ENCODE results near the gene CNOT4. TPM values are rescaled to one million over a fixed set of nuclear protein-coding genes. Genes with fewer than 3 reads are reported as not detected.

CNOT4 gene
- total RNA-seq, 1 donor from 2014 or later, result 16.2 TPM

DNA sequence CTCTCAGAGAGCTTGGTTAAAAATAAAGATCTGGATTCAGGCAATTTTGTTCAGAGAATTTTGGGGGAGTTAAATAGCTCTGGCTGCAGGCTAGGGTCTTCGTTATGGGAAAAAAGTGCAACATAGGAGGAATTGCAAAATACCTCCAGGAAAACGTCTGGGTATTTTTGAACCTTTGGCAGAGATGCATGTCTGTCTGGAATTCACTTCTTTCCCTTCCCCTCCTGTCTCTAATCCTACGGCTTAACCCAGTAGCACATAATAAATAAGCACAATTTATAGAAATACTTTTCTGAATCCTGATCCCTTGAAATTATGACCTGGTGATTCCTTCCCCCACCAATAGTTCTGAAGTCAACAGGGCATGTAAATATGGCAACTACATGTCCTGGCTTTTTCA is 28.5 kb upstream of the CNOT4 start:
- no peaks in the 10 kb centered on the region for H3K36me3 ChIP-seq (ENCODE audit: control insufficient read depth in 3 of 3, insufficient read depth in 3 of 3, low read length in 3 of 3)
- H3K27ac ChIP-seq (ENCODE audit: low read depth, low read length), result no peak overlapping the region
- no peaks in the 10 kb centered on the region for H3K4me1 ChIP-seq (ENCODE audit: control insufficient read depth in 3 of 3, insufficient read depth in 3 of 3, low read length in 3 of 3)
- H3K9ac ChIP-seq (ENCODE audit: low read depth in 1 of 3, low read length in 3 of 3), result no peak overlapping the region
- no peaks in the 10 kb centered on the region for H3K27me3 ChIP-seq (ENCODE audit: control insufficient read depth in 3 of 3, insufficient read depth in 3 of 3, low read length in 3 of 3)
- H3K4me3 ChIP-seq (ENCODE audit: low read length in 3 of 3), result no peak overlapping the region
- H3K9me3 ChIP-seq (ENCODE audit: control insufficient read depth in 3 of 3, low read length in 3 of 3), result no peaks in the 10 kb centered on the region

DNA sequence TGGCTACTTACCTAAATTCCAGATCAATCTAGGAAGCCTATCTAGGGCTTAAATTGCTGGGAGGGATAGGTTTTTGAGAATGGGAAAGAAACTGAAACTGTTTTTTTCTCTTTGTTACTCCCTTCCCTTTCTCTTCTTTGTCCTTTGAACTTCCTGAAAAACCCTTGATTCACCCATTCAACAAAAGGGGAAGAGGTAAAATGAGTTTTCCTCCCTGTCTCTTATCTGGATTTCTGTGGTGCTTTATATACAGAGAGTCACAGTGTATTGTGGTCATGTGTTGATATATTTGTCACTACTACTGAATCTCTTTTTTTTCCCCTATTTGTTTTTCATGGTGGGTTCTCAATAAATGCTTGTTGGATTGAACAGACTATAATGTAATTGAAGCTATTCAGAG is 28.0 kb upstream of the CNOT4 start:
- H3K9ac ChIP-seq (ENCODE audit: low read depth in 1 of 3, low read length in 3 of 3), result no peak overlapping the region
- H3K9me3 ChIP-seq (ENCODE audit: control insufficient read depth in 3 of 3, low read length in 3 of 3), result no peaks in the 10 kb centered on the region
- H3K4me3 ChIP-seq (ENCODE audit: low read length in 3 of 3), result no peak overlapping the region
- H3K36me3 ChIP-seq (ENCODE audit: control insufficient read depth in 3 of 3, insufficient read depth in 3 of 3, low read length in 3 of 3), result no peaks in the 10 kb centered on the region
- H3K27ac ChIP-seq (ENCODE audit: low read depth, low read length), result no peak overlapping the region
- no peaks in the 10 kb centered on the region for H3K4me1 ChIP-seq (ENCODE audit: control insufficient read depth in 3 of 3, insufficient read depth in 3 of 3, low read length in 3 of 3)
- no peaks in the 10 kb centered on the region for H3K27me3 ChIP-seq (ENCODE audit: control insufficient read depth in 3 of 3, insufficient read depth in 3 of 3, low read length in 3 of 3)

- Histone ChIP-seq H3K27me3 (ENCODE audit: control insufficient read depth in 3 of 3, insufficient read depth in 3 of 3, low read length in 3 of 3) (no peaks in the 10 kb centered on the region), H3K27ac (ENCODE audit: low read depth, low read length) (no peak overlapping the region), H3K9me3 (ENCODE audit: control insufficient read depth in 3 of 3, low read length in 3 of 3) (no peaks in the 10 kb centered on the region), H3K9ac (ENCODE audit: low read depth in 1 of 3, low read length in 3 of 3) (no peak overlapping the region), H3K4me3 (ENCODE audit: low read length in 3 of 3) (no peak overlapping the region), H3K4me1 (ENCODE audit: control insufficient read depth in 3 of 3, insufficient read depth in 3 of 3, low read length in 3 of 3) (no peaks in the 10 kb centered on the region), H3K36me3 (ENCODE audit: control insufficient read depth in 3 of 3, insufficient read depth in 3 of 3, low read length in 3 of 3) (no peaks in the 10 kb centered on the region)
Measured at GRCh38 chr7:135537453-135537852, 27.6 kb upstream of the CNOT4 start.

- H3K9ac ChIP-seq (ENCODE audit: low read depth in 1 of 3, low read length in 3 of 3), result no peak overlapping the region
- H3K27me3 ChIP-seq (ENCODE audit: control insufficient read depth in 3 of 3, insufficient read depth in 3 of 3, low read length in 3 of 3), result no peaks in the 10 kb centered on the region
- no peak overlapping the region for H3K27ac ChIP-seq (ENCODE audit: low read depth, low read length)
- no peaks in the 10 kb centered on the region for H3K9me3 ChIP-seq (ENCODE audit: control insufficient read depth in 3 of 3, low read length in 3 of 3)
- H3K4me3 ChIP-seq (ENCODE audit: low read length in 3 of 3), result no peak overlapping the region
- H3K36me3 ChIP-seq (ENCODE audit: control insufficient read depth in 3 of 3, insufficient read depth in 3 of 3, low read length in 3 of 3), result no peaks in the 10 kb centered on the region
- H3K4me1 ChIP-seq (ENCODE audit: control insufficient read depth in 3 of 3, insufficient read depth in 3 of 3, low read length in 3 of 3), result no peaks in the 10 kb centered on the region
Measured at GRCh38 chr7:135536150-135536549, 26.2 kb upstream of the CNOT4 start.

DNA sequence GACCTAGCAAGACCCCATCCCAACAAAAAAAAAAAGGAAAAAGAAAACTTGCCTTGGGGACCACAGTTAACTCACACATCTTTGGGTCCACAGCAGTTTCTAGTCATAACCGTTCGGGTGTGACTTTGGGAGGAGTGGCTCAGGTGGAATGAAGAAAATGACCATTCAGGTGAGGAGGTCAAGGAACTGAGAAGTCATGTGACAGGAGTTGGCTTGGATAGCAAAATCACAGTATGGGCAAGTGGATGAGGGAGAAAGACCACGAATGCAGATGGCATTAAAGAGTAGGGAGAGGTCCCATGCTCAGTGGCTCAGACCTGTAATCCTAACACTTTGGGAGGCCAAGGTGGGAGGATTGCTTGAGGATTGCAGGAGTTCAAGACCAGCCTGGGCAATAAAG is 17.1 kb upstream of the CNOT4 start:
- Histone ChIP-seq H3K27me3 (ENCODE audit: control insufficient read depth in 3 of 3, insufficient read depth in 3 of 3, low read length in 3 of 3) (no peaks in the 10 kb centered on the region), H3K27ac (ENCODE audit: low read depth, low read length) (no peak overlapping the region), H3K36me3 (ENCODE audit: control insufficient read depth in 3 of 3, insufficient read depth in 3 of 3, low read length in 3 of 3) (no peaks in the 10 kb centered on the region), H3K4me3 (ENCODE audit: low read length in 3 of 3) (no peak overlapping the region), H3K9me3 (ENCODE audit: control insufficient read depth in 3 of 3, low read length in 3 of 3) (no peaks in the 10 kb centered on the region), H3K9ac (ENCODE audit: low read depth in 1 of 3, low read length in 3 of 3) (no peak overlapping the region), H3K4me1 (ENCODE audit: control insufficient read depth in 3 of 3, insufficient read depth in 3 of 3, low read length in 3 of 3) (no peaks in the 10 kb centered on the region)

- Histone ChIP-seq H3K9me3 (ENCODE audit: control insufficient read depth in 3 of 3, low read length in 3 of 3) (no peaks in the 10 kb centered on the region), H3K27me3 (ENCODE audit: control insufficient read depth in 3 of 3, insufficient read depth in 3 of 3, low read length in 3 of 3) (no peaks in the 10 kb centered on the region), H3K4me1 (ENCODE audit: control insufficient read depth in 3 of 3, insufficient read depth in 3 of 3, low read length in 3 of 3) (no peaks in the 10 kb centered on the region), H3K36me3 (ENCODE audit: control insufficient read depth in 3 of 3, insufficient read depth in 3 of 3, low read length in 3 of 3) (no peaks in the 10 kb centered on the region), H3K4me3 (ENCODE audit: low read length in 3 of 3) (no peak overlapping the region), H3K27ac (ENCODE audit: low read depth, low read length) (no peak overlapping the region), H3K9ac (ENCODE audit: low read depth in 1 of 3, low read length in 3 of 3) (no peak overlapping the region)
Measured at GRCh38 chr7:135525426-135525825, 15.5 kb upstream of the CNOT4 start.

DNA sequence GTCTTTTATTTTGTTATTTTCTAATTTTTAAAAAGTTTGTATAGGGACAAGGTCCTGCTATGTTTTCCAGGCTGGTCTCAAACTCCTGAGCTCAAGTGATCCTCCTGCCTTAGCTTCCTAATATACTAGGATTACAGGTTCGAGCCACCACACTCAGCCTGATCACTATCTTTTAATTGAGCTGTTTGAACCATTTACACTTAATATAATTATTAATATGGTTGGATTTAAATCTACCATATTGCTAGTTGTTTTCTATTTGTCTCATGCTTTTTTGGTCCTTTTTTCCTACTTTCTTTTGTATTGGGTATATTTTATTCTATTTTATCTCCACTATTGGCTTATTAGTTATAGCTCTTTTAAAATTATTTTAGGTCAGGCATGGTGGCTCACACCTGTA is 13.2 kb upstream of the CNOT4 start:
- H3K4me1 ChIP-seq (ENCODE audit: control insufficient read depth in 3 of 3, insufficient read depth in 3 of 3, low read length in 3 of 3), result no peaks in the 10 kb centered on the region

GRCh38 chr7:135522509-135522908 is 12.6 kb upstream of the CNOT4 start:
- H3K9ac ChIP-seq (ENCODE audit: low read depth in 1 of 3, low read length in 3 of 3), result no peak overlapping the region
- no peaks in the 10 kb centered on the region for H3K27me3 ChIP-seq (ENCODE audit: control insufficient read depth in 3 of 3, insufficient read depth in 3 of 3, low read length in 3 of 3)
- no peaks in the 10 kb centered on the region for H3K4me1 ChIP-seq (ENCODE audit: control insufficient read depth in 3 of 3, insufficient read depth in 3 of 3, low read length in 3 of 3)
- no peaks in the 10 kb centered on the region for H3K9me3 ChIP-seq (ENCODE audit: control insufficient read depth in 3 of 3, low read length in 3 of 3)
- no peak overlapping the region for H3K4me3 ChIP-seq (ENCODE audit: low read length in 3 of 3)
- H3K27ac ChIP-seq (ENCODE audit: low read depth, low read length), result no peak overlapping the region
- no peaks in the 10 kb centered on the region for H3K36me3 ChIP-seq (ENCODE audit: control insufficient read depth in 3 of 3, insufficient read depth in 3 of 3, low read length in 3 of 3)

More for the DNA sequence above, 13.2 kb upstream of the CNOT4 start:
- H3K27me3 ChIP-seq (ENCODE audit: control insufficient read depth in 3 of 3, insufficient read depth in 3 of 3, low read length in 3 of 3), result no peaks in the 10 kb centered on the region
- no peak overlapping the region for H3K4me3 ChIP-seq (ENCODE audit: low read length in 3 of 3)
- no peak overlapping the region for H3K9ac ChIP-seq (ENCODE audit: low read depth in 1 of 3, low read length in 3 of 3)
- no peaks in the 10 kb centered on the region for H3K36me3 ChIP-seq (ENCODE audit: control insufficient read depth in 3 of 3, insufficient read depth in 3 of 3, low read length in 3 of 3)
- no peaks in the 10 kb centered on the region for H3K9me3 ChIP-seq (ENCODE audit: control insufficient read depth in 3 of 3, low read length in 3 of 3)
- no peak overlapping the region for H3K27ac ChIP-seq (ENCODE audit: low read depth, low read length)

GRCh38 chr7:135519871-135520270 is 10.0 kb upstream of the CNOT4 start:
- Histone ChIP-seq H3K4me1 (ENCODE audit: control insufficient read depth in 3 of 3, insufficient read depth in 3 of 3, low read length in 3 of 3) (no peaks in the 10 kb centered on the region), H3K4me3 (ENCODE audit: low read length in 3 of 3) (no peak overlapping the region), H3K9me3 (ENCODE audit: control insufficient read depth in 3 of 3, low read length in 3 of 3) (no peaks in the 10 kb centered on the region), H3K9ac (ENCODE audit: low read depth in 1 of 3, low read length in 3 of 3) (no peak overlapping the region), H3K36me3 (ENCODE audit: control insufficient read depth in 3 of 3, insufficient read depth in 3 of 3, low read length in 3 of 3) (no peaks in the 10 kb centered on the region), H3K27me3 (ENCODE audit: control insufficient read depth in 3 of 3, insufficient read depth in 3 of 3, low read length in 3 of 3) (no peaks in the 10 kb centered on the region), H3K27ac (ENCODE audit: low read depth, low read length) (no peak overlapping the region)

DNA sequence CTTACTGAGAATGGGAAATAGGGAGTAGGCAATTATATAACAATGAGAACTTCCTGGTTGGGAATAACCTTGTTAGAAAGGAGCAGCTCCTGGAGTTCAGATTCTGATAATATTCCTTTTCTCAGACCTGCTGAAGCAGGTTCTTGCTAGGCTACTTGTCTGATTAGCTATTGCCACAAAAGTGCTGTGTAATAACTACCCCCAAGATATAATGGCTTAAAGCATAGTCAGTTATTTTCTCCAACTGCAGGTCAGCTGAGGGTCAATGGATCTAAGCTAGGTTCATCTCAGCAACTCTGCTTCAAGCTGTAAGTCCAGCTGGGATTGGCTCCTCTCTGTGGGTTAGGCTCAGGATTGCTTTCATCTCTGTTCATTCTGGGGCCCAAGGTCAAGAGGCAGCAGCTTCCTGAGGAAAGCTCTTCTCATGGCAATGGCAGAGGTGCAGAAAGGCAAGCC is 9.4 kb upstream of the CNOT4 start:
- no peaks in the 10 kb centered on the region for H3K4me1 ChIP-seq (ENCODE audit: control insufficient read depth in 3 of 3, insufficient read depth in 3 of 3, low read length in 3 of 3)
- no peaks in the 10 kb centered on the region for H3K9me3 ChIP-seq (ENCODE audit: control insufficient read depth in 3 of 3, low read length in 3 of 3)
- H3K27me3 ChIP-seq (ENCODE audit: control insufficient read depth in 3 of 3, insufficient read depth in 3 of 3, low read length in 3 of 3), result no peaks in the 10 kb centered on the region
- no peak overlapping the region for H3K27ac ChIP-seq (ENCODE audit: low read depth, low read length)
- H3K36me3 ChIP-seq (ENCODE audit: control insufficient read depth in 3 of 3, insufficient read depth in 3 of 3, low read length in 3 of 3), result no peaks in the 10 kb centered on the region
- no peak overlapping the region for H3K9ac ChIP-seq (ENCODE audit: low read depth in 1 of 3, low read length in 3 of 3)
- H3K4me3 ChIP-seq (ENCODE audit: low read length in 3 of 3), result no peak overlapping the region

DNA sequence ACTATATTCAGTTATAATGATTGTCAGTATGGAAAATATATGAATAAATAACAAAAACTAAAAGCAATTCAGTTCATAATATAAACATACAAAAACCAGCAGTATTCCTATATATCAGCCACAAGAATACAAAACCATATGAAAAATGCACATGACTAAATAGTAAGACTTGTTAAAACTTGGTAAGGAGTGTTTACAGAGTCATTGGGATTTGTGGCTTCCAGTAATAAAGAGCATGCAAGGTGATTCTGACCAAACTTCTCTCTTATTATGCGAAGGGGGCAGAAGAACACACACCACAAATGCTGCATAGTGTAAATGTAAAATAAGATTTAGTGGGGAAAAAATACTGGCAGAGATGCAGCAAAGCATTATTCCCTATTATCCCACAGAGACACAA is 8.8 kb upstream of the CNOT4 start:
- no peaks in the 10 kb centered on the region for H3K9me3 ChIP-seq (ENCODE audit: control insufficient read depth in 3 of 3, low read length in 3 of 3)
- no peak overlapping the region for H3K9ac ChIP-seq (ENCODE audit: low read depth in 1 of 3, low read length in 3 of 3)
- no peak overlapping the region for H3K4me3 ChIP-seq (ENCODE audit: low read length in 3 of 3)
- H3K36me3 ChIP-seq (ENCODE audit: control insufficient read depth in 3 of 3, insufficient read depth in 3 of 3, low read length in 3 of 3), result no peaks in the 10 kb centered on the region
- no peak overlapping the region for H3K27ac ChIP-seq (ENCODE audit: low read depth, low read length)
- H3K4me1 ChIP-seq (ENCODE audit: control insufficient read depth in 3 of 3, insufficient read depth in 3 of 3, low read length in 3 of 3), result no peaks in the 10 kb centered on the region
- no peaks in the 10 kb centered on the region for H3K27me3 ChIP-seq (ENCODE audit: control insufficient read depth in 3 of 3, insufficient read depth in 3 of 3, low read length in 3 of 3)

All from skeletal muscle tissue (tissue), 4 donors.